HUDEP-2 (cell line): ENCODE measurements around the gene PDE10A.
A peak's percentile ranks its signal among the peaks of the same experiment; 100 is the strongest.
"Not testable (repeated sequence)": the region's sequence is repeated elsewhere in the genome, so short reads cannot be mapped to it uniquely, and the experiment has no call there.

Source experiments
- DNase-seq, 76 experiments: peaks; one replicate each; lab custom pipeline; 2025; ENCODE audit not compliant: unreplicated experiment in 76 of 76; lab: John Stamatoyannopoulos, UW

PDE10A gene

DNA sequence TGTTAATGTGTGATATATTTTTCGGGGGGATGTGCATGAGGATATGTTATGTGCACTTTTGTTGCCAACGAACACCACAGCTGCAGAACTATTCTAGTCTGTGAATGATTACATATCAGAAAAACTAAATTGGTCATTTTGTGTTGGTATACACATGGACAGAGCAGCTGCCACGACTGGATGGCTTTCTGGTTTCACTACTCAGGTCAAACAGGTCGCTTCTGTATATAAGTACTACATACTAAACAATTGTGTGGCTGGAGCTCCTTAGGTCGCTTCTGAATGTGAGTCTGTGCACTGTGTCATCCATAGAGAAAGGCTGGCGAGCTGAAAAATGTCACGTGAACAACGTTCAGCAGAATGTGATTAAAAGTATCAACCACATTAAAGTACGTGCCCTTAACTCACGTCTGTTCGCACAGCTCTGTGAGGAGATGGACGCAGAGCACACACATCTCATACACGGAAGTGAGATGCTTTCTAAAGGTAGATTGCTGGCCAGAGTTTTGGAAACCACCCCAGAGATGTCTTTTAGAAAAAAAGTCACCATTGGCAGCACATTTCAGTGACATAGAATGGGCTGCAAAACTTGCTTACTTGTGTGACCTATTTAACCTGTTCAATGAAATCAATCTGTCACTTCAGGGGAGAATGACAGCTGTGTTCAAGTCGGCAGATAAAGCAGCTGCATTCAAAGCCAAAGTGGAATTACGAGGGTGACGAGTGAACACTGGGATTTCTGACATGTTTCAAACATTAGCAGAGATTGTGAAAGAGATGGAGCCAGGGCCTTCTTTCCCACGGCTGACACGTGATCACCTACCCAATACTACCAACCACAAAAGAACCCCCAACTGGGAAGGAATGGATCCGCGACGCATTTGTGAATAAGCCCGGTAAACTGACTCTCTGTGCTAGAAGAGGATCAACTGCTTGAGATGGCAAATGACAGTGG, 176.6 kb downstream of the PDE10A start:
- no peak for DNase-seq

GRCh38 chr6:165484178-165484889, 178.7 kb downstream of the PDE10A start:
- no peak for DNase-seq

DNA sequence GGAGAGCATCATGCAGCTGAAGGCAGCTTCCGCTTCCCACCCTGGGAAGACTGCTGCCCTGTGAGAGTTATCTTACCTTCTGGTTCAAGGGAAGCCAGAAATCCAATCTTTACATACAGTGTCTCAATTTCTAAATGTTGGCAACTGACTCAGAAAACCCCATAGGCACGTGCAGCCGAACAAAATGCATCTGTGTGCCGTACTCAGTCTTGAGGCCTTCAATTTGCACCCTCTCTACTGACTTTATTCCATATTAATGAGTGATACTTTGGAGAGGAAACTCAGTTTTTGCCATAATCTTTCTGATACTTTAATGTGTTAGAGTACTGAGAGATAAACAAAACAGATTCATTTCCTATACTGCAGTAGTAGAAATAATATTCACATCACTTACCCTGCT, 181.1 kb downstream of the PDE10A start:
- no peak for DNase-seq

DNA sequence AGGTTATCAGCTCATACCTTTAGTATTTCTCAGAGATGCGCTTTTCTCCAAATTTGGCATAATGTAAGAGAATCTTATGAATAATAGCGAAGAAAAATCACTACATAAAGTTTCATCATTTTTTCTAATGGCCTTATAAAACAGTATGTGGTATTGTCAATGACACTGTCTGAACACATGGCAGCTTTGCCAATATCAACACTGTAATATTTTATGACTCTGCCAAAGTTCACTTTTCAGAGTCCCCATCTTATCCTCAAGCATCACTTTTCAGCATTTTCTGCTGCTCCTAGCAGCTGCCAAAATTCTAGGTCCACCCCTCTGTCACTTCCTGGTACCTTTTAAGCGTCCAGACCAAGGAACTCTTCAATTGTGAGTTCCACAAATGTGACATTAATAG, 182.1 kb downstream of the PDE10A start:
- DNase-seq: no peak

DNA sequence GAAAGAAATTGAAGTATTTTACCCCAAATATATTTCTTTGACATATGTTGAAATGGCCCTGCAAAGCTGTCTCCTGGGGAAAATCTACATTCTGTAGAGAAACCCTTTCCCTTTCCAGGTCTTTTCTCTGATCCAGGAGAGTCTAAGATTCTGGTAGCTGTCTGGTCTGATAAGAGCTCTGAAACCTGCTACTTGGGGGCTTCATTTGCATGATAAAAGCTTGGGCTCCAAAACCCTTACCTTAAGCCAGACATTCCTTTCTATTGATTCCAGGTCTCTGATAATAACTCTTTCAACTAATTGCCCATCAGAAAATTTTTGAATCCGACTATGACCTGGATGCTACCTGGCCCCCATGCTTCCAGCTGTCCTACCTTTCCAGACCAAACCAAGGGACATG, 184.5 kb downstream of the PDE10A start:
- no peak for DNase-seq

DNA sequence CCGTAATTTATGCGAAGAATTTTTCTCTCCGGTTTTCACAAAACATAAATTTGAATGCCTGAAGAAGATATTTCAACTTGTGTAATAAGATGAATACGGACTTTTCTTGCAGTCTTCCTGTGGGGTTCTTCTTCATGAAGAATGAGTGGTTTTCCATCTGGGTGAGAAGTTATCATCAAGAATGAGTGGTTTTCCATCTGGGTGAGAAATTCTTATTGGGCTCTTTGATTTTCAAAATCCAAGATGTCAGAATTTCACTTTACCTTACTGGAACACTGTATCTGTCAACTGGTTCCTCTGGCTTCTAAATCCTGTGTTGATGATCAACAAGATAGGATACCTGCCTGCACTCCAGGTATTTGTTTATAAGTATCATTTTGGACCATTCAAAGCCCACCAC, 193.6 kb downstream of the PDE10A start:
- DNase-seq: no peak

- DNase-seq: no peak
Measured at GRCh38 chr6:165468340-165469235, 194.5 kb downstream of the PDE10A start.

GRCh38 chr6:165463499-165463898, 199.5 kb downstream of the PDE10A start:
- not testable (repeated sequence) for DNase-seq

- DNase-seq: not testable (repeated sequence)
Measured at GRCh38 chr6:165459605-165460301, 203.3 kb downstream of the PDE10A start.

DNA sequence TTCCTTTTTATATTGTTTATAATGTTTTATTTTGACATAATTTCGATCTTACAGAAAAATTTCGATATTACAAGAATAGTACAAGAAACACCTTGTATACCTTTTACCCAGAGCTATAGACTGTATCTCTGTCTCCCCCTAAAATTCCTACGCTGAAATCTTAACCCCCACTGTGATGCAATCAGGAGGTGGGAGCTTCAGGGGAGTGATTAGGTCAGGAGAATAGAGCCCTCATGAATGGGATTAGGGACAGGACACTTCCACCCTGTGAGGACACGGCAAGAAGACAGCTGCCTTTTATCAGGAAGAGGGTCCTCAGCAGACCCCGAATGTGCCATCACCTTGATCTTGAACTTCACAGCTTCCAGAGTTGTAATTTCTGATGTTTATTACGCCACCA, 204.9 kb downstream of the PDE10A start:
- no peak for DNase-seq

- no peak for DNase-seq
Measured at GRCh38 chr6:165456286-165456685, 206.8 kb downstream of the PDE10A start.

- no peak for DNase-seq
Measured at GRCh38 chr6:165455488-165455887, 207.6 kb downstream of the PDE10A start.

GRCh38 chr6:165453395-165453794, 209.6 kb downstream of the PDE10A start:
- DNase-seq: no peak

- DNase-seq: no peak
Measured at GRCh38 chr6:165451838-165452237, 211.2 kb downstream of the PDE10A start.

DNA sequence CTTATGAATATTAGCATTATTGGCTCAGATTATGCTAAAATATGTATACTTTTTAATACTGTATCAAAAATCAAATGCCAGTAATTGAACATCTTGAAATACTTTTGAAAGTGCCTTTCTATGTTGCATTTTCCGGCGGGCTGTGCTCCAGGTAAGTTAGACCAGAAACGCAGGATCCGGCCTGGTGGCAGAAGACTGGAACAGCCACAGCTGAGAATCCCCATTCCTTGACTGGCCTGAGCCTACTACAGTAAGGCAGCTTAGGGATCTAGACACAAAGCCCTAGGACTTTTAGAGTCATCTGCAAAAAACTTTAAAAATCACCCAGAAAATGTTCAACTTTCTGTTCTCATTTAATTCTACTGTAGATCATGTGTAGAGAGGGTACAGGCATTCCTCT, 214.8 kb downstream of the PDE10A start:
- no peak for DNase-seq

- DNase-seq: no peak
Measured at GRCh38 chr6:165447141-165447540, 215.9 kb downstream of the PDE10A start.

DNA sequence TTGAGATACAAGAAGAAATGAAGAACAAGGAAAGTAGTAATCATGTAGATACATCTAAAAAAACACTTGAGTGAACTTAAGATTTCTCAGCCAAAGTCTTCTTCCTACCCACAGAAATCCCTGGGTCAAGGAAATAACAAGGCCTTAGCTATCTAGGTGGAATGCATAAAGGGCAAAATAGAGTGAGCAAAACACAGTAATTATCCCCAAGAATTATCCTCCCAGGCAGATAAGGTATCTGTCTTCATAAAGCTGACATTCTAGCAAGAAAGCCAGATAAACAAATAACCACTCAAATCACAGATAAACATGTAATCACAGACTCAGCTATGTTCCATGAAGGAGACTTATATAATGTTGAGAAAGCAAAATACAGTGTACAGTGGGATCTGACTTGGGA, 216.7 kb downstream of the PDE10A start:
- DNase-seq: no peak

DNA sequence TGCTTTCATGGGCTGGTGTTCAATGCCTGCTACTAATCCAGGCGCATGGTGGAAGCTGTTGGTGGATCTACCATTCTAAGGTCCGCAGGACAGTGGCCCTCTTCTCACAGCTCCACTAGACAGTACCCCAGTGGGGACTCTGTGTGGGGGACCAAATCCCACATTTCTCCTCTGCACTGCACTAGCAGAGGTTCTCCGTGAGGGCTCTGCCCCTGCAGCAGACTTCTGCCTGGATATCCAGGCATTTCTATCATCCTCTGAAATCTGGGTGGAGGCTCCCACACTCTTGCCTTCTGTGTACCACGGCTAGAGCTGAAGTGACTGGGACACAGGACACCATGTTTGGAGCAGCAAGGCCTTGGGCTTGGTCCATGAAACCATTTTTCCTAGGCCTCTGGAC, 219.6 kb downstream of the PDE10A start:
- no peak for DNase-seq

DNA sequence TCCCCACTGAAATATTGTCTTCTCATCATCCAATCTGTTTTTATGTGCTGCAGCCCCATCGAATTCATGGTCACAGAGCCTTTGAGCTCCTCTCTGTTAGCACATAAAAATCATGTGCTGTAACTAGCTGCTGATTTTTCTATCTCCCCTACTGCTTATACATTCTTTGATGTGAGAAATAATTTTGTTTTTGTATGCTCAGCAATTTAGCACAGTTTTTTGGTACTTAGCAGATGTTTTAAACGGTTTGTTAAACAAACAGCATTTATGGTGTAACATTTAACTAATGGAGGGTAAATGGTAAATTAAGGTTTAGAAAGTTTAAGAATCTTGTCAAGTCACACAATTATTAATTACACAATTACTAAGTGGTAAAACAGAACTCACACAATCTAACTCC, 221.9 kb downstream of the PDE10A start:
- DNase-seq: no peak

DNA sequence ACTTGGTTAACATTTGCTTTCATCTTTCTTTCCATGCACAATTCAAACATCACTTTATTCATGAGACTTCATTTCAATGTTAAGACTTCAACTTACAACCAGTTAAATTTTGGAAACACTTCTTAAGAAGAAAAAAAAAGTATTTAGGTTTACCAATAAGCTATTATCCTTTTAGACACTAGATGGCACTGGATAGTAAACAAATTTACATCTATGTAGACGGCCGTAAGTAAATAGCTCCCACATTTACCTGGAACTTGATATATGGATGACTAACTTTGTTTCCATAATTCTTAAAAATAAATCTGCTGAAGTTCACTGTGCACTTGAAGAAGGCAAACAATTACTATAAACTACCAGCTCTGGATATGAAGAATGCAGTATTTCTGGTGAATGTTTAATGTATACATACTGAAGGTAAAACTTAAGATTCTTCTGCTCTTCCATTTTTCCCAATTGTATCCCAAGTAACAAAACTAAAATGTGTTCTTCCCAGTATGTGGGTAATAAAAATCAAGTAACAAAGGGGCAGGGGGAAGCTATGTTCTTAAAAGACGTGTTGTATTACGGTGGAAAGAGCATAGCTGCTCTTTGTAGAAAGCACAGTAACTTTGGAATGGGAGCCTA, 223.0 kb downstream of the PDE10A start:
- peak in 6 of 76 experiments; percentile 1 to 34 (median 6) for DNase-seq
